NOMO-1 treated with DMSO at 0.1 percent for 48 hours (cell line): ENCODE measurements around the gene NFE2.
A peak's percentile ranks its signal among the peaks of the same experiment; 100 is the strongest.

ENCODE experiments used
- DNase-seq: peaks from one replicate; lab custom pipeline; 2025; ENCODE audit not compliant: unreplicated experiment; lab: John Stamatoyannopoulos, UW

NFE2 gene

DNA sequence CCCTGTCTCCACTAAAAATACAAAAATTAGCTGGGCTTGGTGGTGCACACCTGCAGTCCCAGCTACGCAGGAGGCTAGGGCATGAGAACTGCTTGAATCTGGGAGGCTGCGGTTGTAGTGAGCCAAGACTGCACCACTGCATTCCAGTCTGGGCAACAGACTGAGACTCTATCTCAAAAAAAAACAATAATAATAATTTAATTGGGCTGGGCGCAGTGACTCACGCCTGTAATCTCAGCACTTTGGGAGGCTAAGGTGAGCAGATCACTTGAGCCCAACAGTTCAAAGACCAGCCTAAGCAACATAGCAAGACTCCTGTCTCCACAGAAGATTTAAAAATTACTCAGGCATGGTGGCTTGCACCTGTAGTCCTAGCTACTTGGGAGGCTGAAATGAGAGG, 47.6 kb downstream of the NFE2 start:
- DNase-seq: no peak

DNA sequence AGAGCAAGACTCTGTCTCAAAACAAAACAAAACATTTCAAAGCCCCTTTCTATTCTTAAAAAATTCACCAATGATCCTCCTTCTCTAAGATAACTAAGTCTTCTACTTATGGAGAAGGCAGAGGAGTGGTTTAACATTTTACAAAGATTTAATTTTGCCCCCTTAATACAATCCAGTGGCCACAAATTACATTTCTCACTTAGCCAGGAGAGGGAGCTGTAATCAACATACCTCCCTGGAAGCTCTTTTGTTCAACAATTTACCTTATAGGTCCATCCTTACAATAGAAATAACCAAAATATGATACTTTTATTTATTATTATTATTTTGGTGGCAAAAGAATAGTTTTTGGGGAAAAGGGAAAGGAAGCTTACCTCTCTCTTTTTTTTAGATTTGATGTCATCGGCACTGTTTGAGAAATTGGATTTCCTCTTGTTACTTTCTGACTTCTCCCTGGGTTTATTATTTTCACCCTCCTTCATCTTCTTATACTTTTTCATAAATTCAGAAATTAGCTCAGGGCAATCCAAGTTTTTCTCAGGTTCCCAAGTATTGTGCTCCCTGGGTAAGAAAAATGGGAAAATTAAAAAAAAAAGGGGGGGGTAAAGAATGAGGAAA, 49.0 kb downstream of the NFE2 start:
- DNase-seq: peak; percentile 55

DNA sequence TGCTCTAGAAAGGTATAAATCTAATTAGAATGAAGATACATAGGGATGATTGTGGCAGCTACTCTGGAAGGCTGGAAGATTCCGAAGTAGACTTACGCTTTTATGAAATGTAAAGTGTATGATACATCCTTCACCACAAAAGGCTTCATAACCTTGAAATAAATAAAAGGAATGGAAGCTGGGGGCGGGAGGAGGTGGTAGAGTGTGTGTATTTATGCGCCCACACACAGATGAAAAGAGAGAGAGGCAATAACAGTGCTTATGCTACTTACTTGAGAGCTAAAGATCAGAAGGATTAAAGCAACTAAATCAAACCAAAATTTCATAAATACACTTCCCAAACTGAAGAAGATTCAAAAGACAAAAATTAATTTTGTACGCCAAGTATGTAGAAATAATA, 51.3 kb downstream of the NFE2 start:
- DNase-seq: no peak

DNA sequence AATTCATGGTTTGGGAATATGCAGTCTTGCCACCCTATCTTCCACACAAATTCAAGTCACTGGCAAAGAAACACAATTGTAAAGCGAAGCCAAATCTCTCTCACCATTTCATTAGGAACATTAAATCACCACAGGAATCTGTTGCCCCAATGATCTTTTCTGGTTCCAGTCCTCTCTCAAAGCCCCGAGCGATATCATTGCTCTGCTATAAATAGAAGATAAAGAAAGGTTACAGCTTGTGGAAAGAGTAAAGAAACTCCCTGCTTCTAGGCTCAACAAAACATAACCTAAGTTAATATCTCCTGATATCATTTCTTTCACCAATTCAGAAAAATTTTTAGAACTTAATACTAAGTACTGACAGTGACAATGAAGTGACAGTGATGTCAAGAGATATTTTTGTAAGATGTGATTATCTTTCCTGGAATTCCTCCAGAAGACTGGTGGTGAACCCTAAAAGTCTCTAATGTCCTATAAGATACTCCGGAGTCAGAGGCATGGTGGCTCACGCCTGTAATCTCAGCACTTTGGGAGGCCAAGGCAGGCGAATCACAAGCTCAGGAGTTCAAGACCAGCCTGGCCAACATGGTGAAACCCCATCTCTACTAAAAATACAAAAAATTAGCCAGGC, 54.7 kb downstream of the NFE2 start:
- DNase-seq: no peak
